ENCODE measurements around the gene PCDHB11.
A peak's percentile ranks its signal among the peaks of the same experiment; 100 is the strongest.
"Not testable (repeated sequence)": the region's sequence is repeated elsewhere in the genome, so short reads cannot be mapped to it uniquely, and the experiment has no call there.

The PCDHB11 gene

GRCh38 chr5:141188682-141189081 is 10.7 kb upstream of the PCDHB11 start:
- DNase-seq = not testable (repeated sequence)

- DNase-seq = not testable (repeated sequence)
Measured at GRCh38 chr5:141189131-141189530, 10.3 kb upstream of the PCDHB11 start.

- DNase-seq = no peak
Measured at GRCh38 chr5:141192110-141192725, 7.2 kb upstream of the PCDHB11 start, which contains the start of gene PCDHB10. Gene PCDHB10 (plus strand): TSS chr5:141192353. CDS start chr5:141192553, 200 bp downstream.

- DNase-seq = not testable (repeated sequence)
Measured at GRCh38 chr5:141194332-141194731, 5.1 kb upstream of the PCDHB11 start.

- DNase-seq = no peak
Measured at GRCh38 chr5:141196363-141196762, 3.1 kb upstream of the PCDHB11 start.

- DNase-seq = not testable (repeated sequence)
Measured at GRCh38 chr5:141201126-141201525, 1.7 kb downstream of the PCDHB11 start.

- not testable (repeated sequence) for DNase-seq
Measured at GRCh38 chr5:141201646-141202045, 2.2 kb downstream of the PCDHB11 start.

GRCh38 chr5:141208478-141208877 is 9.1 kb downstream of the PCDHB11 start, which contains the start of gene PCDHB12:
Gene PCDHB12 (plus strand): TSS chr5:141208719. CDS start chr5:141208908, 189 bp downstream.
- DNase-seq = no peak

GRCh38 chr5:141210281-141210680 is 10.9 kb downstream of the PCDHB11 start:
- not testable (repeated sequence) for DNase-seq

- not testable (repeated sequence) for DNase-seq
Measured at GRCh38 chr5:141210849-141211248, 11.4 kb downstream of the PCDHB11 start.

- not testable (repeated sequence) for DNase-seq
Measured at GRCh38 chr5:141213656-141214339, 14.4 kb downstream of the PCDHB11 start, which contains the start of gene PCDHB13. Gene PCDHB13 (plus strand): TSS chr5:141213919. CDS start chr5:141214124, 205 bp downstream.

- DNase-seq = not testable (repeated sequence)
Measured at GRCh38 chr5:141214583-141214982, 15.2 kb downstream of the PCDHB11 start.

GRCh38 chr5:141215504-141215903 is 16.1 kb downstream of the PCDHB11 start:
- DNase-seq = not testable (repeated sequence)

- not testable (repeated sequence) for DNase-seq
Measured at GRCh38 chr5:141216035-141216434, 16.6 kb downstream of the PCDHB11 start.

GRCh38 chr5:141223112-141223783 is 23.8 kb downstream of the PCDHB11 start, which contains the start of gene PCDHB14:
Gene PCDHB14 (plus strand): TSS chr5:141223343. CDS start chr5:141223506, 163 bp downstream.
- peak; percentile 51 for DNase-seq

GRCh38 chr5:141224844-141225243 is 25.4 kb downstream of the PCDHB11 start:
- DNase-seq = not testable (repeated sequence)

- not testable (repeated sequence) for DNase-seq
Measured at GRCh38 chr5:141225421-141225820, 26.0 kb downstream of the PCDHB11 start.

- DNase-seq = no peak
Measured at GRCh38 chr5:141234109-141234667, 34.8 kb downstream of the PCDHB11 start.

- not testable (repeated sequence) for DNase-seq
Measured at GRCh38 chr5:141235922-141236321, 36.5 kb downstream of the PCDHB11 start.

- DNase-seq = no peak
Measured at GRCh38 chr5:141236516-141237313, 37.3 kb downstream of the PCDHB11 start.

- DNase-seq = no peak
Measured at GRCh38 chr5:141241496-141241895, 42.1 kb downstream of the PCDHB11 start.

- DNase-seq = no peak
Measured at GRCh38 chr5:141245250-141245717, 45.9 kb downstream of the PCDHB11 start, which contains the start of gene PCDHB15. Gene PCDHB15 (plus strand): TSS chr5:141245395. CDS start chr5:141245579, 184 bp downstream.

Data from DMS 273 treated with DMSO at 0.1 percent for 48 hours (cell line).